SW480 (cell line): Measurements from ENCODE around the gene CCNF.
"Not testable (repeated sequence)": the region's sequence is repeated elsewhere in the genome, so short reads cannot be mapped to it uniquely, and the experiment has no call there.

Experiments
- DNase-seq: peaks from one replicate; pipeline ENCODE4 v3.0.0-alpha.2; 2016; ENCODE audit warnings: low spot score

The CCNF gene

DNA sequence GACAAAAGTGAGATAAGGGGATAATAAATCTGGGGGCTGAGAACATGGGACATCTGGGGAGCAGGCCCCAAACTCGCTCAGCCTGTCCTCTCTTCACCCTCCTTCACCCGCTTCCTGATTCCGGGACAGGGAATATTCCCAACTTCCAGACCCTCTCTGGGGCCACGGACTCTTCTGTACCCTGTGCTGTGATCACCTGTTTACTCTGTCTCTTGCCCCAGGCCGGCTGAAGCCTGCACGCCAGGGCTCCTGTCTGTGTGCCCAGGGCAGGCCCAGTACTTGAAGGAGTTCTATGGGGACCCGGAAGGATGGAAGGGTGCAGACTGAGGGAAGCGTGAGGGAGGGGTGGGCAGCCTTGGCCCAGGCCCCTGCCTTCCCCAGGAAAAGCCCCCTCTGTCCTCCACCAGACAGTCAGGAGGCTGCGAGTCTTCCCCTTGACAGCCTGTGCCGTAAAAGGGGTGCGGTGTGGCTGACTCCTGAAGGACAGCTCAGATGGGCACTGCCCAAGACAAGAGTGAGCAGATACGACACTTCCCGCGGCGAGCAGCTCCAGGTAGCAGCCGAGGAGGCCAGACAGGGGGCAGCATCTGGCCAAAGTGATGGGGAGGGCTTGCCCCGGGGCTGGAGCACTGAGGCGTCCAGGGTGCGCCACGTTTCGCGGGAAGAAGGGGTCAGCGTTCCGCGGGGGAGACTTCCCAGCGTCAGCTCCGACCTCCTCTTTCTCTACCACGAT, 1.0 kb upstream of the CCNF start:
- peak; percentile 55 for DNase-seq

DNA sequence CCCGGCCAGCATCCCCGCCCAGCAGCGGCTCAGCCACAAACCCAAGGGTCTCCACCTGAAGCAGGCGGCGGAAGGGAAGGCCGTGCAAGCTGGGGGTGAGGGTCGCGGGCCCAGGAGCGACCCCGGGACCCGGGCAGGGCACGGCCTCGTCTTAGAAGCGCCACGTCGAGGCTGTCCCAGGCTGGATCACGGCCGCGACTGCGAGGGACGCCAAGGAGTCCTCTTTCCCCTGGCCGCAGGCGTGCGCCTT, 538 bp upstream of the CCNF start:
- DNase-seq = no peak

DNA sequence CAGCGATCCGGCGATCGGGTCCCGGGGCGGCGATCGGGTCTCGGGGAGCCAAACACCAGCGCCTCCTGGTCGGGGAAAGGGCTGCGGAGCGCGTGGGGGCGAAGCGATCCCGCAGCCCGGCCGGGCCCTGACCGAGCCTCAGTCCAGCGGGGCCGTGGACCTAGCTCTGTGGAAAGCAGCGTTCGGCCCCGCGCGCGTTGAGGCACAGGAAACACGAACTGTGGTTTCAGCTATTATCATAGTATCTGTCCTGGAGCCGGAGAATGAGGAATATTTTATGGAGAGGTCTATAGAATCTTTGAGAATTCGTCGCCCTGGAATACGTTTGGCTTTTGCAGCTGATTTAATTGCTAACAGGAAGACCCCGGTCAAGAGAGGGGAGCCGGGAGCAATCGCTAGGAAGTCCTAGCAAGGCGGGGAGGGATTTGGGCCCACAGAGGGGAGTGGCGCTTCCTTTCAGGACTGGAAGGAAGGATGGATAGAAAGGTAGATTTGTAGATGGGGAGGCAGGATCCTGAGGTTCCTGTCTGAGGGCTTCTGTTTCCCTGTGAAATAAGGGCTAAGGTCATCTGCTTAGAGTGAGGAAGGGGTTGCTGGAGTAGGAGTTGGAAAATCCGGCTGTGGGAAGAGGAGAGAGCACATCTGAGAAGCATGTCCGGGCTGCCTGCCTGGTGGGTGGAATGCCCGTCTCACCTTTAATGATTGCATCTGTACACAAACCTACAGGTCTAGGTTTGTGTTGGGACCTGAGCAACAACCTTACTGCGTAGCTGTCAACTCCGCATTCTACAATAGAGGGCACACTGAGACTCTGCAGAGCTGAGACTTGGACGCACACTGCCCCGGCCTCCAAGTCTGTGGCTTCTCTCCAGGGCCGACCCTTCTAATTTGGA, 770 bp downstream of the CCNF start:
- peak; percentile 25 for DNase-seq

DNA sequence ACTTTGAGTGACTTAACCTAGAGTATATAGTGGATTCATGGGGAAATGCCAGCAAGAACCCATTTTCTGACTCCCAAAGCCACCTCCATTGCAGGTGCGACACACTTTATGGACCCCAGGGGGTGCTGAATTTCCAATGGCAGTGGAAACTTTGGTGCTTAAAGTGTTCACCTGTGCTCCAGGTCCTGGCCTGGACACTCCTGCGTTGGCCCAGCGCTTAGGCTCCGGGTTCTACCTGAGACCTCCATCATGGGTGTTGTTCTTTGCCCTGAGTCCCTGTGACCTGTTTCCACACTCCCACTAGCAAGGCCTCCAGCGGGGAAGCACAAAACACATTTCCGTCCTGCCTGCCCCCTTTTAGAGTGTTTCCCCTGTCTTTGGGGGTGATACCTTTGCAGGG, 3.0 kb downstream of the CCNF start:
- DNase-seq = no peak

DNA sequence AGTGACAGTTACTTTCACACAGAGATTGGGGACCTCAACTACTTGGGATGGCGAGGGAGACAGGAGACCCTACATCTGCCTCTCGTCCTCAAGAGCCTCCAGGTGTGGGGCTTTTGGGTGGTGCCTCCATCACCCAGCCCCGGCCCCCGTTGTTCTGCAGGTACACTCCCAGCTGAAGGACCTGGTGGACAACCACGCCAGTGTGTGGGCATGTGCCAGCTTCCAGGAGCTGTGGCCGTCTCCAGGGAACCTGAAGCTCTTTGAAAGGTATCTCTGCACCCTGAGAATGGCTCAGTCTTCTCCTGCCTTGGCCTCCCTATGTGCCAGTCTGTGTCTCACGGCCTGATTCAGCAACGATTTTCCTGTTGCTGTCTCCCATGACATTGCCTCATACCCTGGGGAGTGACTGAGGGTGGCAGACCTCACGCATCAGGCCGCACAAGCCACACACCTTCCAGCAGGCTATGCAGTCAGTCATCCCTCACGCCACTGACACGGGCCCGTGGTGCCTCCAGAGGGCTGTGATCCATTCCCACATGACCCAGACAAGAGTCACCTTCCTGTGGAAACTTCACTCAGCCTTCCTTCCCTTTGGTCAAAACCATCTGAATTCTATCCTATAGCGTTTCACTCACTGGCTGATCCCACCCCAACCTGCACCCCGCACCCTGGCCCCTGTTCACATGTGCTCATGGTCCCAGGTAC, 3.7 kb downstream of the CCNF start:
- no peak for DNase-seq

DNA sequence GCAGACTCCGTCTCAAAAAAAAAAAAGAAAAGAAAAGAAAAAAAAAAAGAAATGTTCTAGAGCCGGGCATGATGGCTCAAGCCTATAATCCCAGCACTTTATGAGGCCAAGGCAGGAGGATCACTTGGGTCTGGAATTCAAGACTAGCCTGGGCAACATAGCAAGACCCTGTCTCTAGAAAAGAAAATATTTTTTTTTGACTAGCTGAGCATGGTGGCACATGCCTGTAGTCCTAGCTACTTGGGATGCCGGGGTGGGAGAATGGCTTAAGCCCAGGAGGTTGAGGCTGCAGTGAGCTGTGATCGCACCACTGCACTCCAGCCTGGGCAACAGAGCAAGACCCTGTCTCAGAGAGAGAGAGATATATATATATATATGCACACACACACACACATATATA, 6.0 kb downstream of the CCNF start:
- DNase-seq = not testable (repeated sequence)

DNA sequence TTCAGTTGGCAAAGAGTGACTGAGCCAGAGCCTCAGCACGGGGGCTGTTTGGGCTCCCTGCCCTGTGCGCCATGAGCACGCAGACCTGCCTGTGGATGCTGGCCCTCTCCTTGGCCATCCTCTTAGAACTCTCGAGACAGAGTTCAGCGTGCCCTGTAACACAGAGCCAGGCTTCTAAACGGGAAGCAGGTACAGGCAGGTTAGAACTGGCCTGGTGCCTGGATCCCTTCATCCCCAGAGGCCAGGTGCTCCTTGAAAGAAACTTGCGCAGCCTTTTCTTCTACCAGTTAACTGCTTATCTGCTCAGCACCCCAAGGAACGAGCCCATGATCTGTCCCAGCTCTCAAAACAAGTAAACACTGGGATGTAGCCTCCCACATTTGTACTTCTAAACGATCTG, 6.9 kb downstream of the CCNF start:
- DNase-seq = no peak

DNA sequence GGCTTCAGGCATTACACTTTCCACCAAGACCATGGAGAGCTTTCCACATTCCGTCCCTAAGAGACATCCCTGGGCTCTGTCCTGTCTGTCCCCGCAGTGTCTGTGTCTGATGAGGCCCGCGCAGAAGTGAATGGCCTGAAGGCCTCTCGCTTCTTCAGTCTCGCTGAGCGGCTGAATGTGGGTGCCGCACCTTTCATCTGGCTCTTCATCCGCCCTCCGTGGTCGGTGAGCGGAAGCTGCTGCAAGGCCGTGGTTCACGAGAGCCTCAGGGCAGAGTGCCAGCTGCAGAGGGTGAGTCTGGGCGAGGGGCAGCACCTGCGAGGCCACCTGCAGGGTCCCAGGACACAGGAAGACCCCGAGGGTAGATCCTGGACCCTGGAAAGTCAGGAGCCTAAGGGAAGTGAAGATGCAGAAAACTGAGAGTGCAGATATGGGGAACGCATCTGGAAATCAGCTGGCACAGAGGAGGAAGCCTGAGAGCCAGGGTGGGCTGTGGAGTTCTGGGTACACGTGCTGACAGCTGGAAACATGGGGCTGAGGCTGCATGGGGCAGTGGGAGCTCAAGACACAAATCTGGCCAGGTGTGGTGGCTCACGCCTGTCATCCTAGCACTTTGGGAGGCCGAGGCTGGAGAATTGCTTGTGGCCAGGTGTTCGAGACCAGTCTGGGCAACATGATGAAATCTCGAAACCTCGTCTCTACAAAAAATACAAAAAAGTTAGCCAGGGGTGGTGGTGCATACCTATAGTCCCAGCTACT, 8.0 kb downstream of the CCNF start:
- DNase-seq = no peak

DNA sequence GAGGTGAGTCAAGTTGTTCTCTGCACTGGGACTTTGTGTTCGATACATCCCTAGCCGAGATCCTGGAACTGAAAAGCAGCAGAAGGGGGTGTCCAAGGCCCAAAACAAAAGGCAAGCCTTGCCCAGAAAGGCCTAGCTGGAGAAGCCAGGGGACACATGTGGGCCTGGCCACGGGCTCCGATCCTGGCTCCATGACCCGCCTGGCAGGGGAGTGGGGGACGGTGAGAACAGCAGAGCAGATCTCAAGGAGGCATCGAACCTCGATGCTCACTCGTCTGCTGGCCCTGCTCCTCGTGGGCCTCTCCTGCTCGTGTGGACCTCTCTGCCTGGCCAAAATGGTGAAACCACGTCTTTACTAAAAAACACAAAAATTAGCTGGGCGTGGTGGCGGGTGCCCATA, 8.9 kb downstream of the CCNF start:
- DNase-seq = no peak

DNA sequence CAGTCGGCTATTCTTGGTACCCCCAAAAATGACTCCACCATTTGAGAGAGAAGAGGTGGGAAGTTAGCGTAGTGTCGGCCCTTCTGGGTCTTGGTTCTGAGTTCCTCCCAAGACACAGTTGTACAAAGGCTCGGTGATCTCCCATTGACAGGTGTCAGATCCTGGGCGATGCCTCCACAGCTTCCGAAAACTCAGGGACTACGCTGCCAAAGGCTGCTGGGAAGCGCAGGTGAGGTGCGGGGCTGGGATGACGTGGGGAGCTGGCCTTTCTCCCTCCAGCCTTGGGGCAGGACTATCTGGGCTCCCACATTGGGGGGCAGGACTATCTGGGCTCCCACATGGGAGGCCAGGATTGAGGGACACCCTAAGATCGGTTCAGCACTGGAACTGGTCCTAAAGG, 10.4 kb downstream of the CCNF start:
- DNase-seq = no peak

DNA sequence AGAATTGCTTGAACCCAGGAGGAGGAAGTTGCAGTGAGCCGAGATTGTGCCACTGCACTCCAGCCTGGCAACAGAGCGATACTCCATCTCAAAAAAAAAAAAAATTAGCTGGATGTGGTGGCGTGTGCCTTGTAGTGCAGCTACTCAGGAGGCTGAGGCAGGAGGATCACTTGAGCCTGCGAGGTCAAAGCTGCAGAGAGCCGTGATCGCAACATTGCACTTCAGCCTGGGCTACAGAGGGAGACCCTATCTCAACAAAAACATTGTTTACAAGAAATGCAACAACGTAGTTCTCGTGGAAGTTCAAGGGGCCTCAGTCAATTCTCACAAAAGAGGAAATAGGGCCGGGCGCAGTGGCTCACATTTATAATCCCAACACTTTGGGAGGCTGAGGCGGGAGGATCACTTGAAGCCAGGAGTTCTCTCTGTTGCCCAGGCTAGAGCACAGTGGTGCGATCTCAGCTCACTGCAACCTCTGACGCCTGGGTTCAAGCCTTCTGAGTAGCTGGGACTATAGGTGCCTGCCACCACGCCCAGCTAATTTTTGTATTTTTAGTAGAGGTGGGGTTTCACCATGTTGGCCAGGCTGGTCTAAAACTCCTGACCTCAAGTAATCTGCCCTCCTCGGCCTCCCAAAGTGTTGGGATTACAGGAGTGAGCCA, 12.0 kb downstream of the CCNF start:
- not testable (repeated sequence) for DNase-seq

DNA sequence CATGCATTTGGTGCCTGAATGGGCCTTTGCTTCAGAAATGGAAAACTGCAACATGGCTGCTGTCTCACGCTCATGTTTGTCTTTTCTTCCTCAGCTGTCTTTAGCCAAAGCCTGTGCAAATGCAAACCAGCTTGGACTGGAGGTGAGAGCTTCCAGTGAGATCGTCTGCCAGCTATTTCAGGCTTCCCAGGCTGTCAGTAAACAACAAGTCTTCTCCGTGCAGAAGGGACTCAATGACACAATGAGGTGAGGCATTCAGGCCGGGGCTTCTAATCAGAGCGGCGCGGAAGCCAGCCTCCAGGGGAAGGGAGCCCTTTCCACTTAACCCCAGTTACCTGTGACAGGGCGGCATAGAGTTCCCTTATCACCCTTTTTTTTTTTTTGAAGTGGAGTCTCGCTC, 14.3 kb downstream of the CCNF start:
- no peak for DNase-seq

DNA sequence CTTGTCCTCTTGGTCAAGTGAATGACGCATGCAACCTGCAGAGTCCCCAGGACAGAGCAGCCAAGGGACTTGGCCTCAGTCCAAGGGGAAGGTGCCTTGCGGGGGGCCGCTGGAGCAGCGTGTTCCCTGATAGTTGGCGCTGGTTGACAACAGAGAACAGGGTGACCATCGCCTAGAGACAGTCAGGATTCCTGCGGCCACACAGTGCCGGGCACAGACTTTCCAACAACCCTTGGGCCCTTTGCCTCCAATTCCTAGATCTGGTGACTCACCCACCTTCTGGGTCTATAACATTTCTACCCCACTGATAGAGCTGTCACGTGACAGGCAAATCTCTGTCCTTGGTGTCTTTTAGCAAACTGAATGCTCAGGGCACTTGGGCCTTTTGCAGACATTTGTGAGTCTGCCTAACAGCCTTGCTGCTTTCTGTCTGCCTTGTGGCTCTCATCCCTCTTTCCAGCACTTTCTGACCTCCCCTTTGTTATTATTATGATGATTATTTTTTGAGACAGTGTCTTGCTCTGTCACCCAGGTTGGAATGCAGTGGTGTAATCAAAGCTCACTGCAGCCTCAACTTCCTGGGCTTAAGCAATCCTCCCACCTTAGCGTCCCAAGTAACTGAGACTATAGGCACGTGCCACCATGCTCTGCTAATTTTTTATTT, 18.8 kb downstream of the CCNF start:
- DNase-seq = no peak

DNA sequence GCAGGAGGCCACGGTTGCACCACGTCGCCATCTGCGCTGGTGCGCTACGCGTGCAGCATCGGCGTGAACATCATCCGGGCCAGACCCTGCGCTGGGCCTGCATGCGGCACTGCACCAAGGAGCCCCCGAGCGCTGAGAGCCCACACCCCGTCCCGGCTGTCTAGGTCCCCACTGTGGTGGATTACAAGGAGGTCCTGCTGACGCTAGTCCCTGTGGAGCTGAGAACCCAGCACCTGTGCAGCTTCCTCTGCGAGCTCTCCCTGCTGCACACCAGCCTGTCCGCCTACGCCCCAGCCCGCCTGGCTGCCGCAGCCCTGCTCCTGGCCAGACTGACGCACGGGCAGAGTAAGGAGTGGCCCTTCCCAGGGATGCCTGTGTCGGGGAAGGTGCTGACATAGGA, 19.9 kb downstream of the CCNF start:
- no peak for DNase-seq

DNA sequence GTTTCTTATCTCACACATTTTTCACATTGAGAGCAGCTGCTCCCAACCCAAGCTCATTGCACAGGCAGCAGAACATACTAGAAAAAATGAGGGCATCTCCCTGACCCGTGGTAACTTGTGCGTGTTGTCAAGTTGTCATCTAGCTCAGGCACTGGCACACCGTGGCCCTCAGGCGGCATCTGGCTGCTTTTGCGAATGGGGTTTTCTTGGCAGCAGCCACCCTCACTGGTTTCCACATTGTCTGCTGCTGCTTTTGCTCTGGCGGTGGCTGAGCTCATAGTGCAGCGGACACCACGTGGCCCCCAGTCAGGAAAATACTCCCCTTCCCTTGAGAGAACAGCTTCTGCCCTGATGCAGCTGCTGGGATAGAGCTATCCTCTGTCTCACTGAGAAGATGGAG, 21.3 kb downstream of the CCNF start:
- DNase-seq = no peak

DNA sequence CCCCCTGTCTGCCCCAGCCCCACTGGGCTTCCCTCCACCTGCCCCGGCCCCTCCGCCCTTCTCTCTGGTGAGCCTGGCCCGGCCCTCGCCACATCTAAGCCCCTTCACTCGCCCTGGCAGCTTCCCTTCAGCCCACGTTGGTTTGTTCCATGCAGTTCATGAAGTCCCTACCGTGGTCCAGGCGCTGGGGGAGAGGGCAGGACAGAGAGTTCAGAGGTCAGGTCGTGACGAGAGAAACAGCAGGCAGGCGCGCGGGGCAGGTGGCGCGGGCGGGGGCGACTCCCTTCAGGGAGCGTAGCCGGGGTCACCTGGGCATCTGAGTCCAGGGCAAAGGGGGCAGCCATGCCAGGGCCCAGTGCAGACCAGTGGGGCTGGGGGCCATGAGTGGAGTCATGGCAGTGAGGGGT, 21.7 kb downstream of the CCNF start:
- no peak for DNase-seq

DNA sequence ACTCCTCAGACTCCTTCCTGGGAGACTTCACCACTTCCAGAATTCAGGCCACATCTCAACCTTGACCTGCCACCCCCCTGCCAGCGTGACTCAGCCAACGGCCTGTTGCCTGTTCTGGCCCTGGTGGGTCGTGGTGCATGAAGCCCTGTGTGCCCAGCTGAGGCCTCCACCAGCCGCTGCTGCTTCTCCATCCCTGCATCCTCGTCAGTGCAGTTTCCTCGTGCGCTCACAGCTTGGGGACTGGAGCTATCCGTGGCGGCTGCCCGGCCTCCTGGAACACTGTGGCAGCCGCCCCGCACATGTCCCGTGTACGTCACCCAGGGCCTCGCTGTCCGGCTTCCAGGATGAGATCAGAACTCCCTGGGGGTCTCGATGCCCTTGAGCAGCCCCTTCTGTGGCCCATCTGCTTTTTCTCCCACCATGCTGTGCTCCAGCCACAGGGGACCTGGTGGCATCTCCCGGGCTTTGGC, 22.6 kb downstream of the CCNF start:
- DNase-seq = no peak

DNA sequence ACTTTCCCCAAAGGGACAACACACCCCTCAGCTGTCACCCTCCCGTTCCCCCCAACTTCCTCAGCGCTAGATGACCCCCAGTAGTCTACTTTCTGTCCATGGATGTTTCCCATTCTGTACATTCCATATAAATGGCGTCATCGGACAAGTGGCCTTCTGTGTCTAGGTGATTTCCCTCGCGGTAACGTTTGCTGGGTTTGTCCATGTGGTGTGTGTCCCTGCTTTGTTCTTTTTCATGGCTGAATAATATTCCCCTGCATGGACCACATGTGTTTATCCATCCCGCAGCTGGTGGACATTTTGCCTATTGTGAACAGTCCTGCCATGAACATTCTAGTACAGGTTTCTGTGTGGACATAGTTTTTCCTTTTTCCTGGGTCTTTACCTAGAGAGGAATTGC, 23.4 kb downstream of the CCNF start:
- no peak for DNase-seq

DNA sequence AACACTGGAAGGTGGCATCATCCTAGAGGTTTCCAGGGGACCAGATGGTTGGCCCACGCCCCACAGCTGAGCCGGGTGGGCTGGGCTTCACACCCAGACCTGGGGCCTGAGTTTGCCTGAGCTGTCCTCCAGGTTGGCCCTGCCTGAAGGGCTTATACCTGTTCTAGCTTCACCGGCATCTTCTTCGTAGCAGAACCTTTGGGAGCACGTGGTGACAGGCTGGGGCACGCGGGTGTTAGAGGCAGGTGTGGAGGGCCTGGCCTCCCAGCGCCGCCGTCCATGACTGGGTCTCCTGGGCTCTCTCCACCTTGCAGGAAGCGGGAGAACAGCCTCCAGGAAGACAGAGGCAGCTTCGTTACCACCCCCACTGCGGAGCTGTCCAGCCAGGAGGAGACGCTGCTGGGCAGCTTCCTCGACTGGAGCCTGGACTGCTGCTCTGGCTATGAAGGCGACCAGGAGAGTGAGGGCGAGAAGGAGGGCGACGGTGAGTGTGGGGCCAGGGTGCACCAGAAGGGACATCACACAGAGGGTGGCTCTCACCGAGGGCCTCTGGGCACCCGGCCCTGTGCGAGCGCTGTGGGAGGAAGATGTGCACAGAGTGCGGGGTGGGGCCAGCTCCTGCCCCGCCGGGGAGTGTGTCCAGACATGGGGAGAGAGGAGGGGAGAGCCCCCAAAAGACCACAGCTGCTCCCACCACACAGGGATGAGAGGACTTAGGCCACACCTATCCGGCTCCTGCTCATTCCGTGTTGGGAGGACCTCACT, 26.0 kb downstream of the CCNF start:
- DNase-seq = no peak

DNA sequence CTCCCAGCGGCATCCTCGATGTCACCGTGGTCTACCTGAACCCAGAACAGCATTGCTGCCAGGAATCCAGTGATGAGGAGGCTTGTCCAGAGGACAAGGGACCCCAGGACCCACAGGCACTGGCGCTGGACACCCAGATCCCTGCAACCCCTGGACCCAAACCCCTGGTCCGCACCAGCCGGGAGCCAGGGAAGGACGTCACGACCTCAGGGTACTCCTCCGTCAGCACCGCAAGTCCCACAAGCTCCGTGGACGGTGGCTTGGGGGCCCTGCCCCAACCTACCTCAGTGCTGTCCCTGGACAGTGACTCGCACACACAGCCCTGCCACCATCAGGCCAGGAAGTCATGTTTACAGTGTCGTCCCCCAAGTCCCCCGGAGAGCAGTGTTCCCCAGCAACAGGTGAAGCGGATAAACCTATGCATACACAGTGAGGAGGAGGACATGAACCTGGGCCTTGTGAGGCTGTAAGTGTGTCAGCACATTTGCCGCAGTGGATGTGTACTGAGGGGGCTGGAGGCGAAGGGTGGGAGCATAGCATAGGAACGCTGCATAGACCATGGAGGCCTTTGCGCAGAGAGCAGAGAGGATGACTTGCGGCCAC, 27.4 kb downstream of the CCNF start:
- no peak for DNase-seq
